Stomach (tissue), 4 donors: ENCODE results near the gene WIPF1.

ENCODE experiments used
- EP300 ChIP-seq: sonication (generic); formaldehyde crosslinking; IDR thresholded peaks from one replicate; pipeline ENCODE4 v1.6.1; 2017; ENCODE audit warnings: antibody characterized with exemption
- POLR2A ChIP-seq, 4 donors: fragments of 450-650 bp; IDR thresholded peaks; one replicate each; pipeline ENCODE4 v1.6.1; 2016; ENCODE audit warnings: antibody characterized with exemption in 4 of 4, control low read depth in 2 of 4, mild to moderate bottlenecking in 1 of 4, moderate library complexity in 1 of 4
- POLR2AphosphoS5 ChIP-seq, 3 donors: sonication (generic); formaldehyde crosslinking; IDR thresholded peaks; one replicate each; pipeline ENCODE4 v1.6.1; 2016; ENCODE audit warnings: antibody characterized with exemption in 3 of 3
- TF ChIP-seq, protein P1 (sequence below), 7 experiments: fragments of 450-650 bp in 4 of 7; fragments of 200-600 bp in 3 of 7; sonication (generic) in 3 of 7; IDR thresholded peaks; one replicate each; pipeline ENCODE4 v1.5.1; 2016 to 2019; ENCODE audit warnings: antibody characterized with exemption in 7 of 7, control low read depth in 2 of 7, mild to moderate bottlenecking in 1 of 7

DNA sequence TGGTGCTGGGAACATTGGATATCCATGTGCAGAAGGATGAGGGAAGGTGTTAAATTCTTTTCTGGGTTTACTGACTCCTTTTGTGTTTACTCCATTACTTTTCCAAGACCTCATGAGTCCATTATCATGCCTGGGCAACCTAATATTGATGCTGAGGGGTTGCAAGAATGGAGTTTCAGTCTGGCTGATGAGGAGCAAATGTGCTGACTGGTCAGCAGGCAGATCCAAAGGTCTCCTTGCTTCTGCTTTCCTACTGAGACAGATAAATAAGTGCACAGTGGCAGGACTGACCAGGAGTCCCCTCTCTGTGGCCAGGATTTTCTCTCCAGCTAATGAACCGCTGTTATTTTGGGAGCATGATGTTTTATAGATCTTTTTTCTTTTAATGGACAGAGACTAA lies 43.6 kb upstream of the WIPF1 start:
- TF ChIP-seq, protein P1, sequence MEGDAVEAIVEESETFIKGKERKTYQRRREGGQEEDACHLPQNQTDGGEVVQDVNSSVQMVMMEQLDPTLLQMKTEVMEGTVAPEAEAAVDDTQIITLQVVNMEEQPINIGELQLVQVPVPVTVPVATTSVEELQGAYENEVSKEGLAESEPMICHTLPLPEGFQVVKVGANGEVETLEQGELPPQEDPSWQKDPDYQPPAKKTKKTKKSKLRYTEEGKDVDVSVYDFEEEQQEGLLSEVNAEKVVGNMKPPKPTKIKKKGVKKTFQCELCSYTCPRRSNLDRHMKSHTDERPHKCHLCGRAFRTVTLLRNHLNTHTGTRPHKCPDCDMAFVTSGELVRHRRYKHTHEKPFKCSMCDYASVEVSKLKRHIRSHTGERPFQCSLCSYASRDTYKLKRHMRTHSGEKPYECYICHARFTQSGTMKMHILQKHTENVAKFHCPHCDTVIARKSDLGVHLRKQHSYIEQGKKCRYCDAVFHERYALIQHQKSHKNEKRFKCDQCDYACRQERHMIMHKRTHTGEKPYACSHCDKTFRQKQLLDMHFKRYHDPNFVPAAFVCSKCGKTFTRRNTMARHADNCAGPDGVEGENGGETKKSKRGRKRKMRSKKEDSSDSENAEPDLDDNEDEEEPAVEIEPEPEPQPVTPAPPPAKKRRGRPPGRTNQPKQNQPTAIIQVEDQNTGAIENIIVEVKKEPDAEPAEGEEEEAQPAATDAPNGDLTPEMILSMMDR (IDR thresholded peaks at IDR 0.05): no peak
- TF ChIP-seq POLR2A (IDR thresholded peaks at IDR 0.05): no peak
- TF ChIP-seq EP300: no peak
- no peak for TF ChIP-seq POLR2AphosphoS5 (IDR thresholded peaks at IDR 0.05)
